ENCODE measurements around the gene PLD4.

DNA sequence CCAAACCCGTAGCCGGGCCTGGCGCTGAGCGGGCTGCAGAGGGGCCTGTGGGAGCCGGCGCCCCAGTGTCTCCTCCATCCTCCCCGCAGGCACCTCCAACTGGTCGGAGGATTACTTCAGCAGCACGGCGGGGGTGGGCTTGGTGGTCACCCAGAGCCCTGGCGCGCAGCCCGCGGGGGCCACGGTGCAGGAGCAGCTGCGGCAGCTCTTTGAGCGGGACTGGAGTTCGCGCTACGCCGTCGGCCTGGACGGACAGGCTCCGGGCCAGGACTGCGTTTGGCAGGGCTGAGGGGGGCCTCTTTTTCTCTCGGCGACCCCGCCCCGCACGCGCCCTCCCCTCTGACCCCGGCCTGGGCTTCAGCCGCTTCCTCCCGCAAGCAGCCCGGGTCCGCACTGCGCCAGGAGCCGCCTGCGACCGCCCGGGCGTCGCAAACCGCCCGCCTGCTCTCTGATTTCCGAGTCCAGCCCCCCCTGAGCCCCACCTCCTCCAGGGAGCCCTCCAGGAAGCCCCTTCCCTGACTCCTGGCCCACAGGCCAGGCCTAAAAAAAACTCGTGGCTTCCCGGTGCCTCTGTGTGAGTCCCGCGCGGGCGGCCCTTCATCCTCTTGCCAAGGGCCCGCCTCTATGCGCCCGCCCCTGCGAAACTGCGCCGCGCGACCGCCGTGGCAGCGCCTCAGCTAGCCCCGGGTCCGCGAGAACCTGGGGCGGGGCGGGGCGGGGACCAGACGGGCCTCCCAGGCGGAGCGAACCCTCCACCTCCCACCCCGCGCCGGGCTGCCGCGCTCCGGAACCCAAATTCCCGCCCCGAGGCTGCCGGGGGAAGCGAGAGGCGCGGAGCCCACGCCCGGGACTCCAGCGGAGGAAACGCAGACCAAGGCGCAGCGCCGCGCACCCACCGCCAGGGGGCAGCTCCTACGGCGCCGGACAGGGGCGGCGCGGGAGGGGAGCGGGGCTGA is 8.3 kb downstream of the PLD4 start:
- TF ChIP-seq JUN (CRISPR knock-in tag; IDR thresholded peaks at IDR 0.05) (no peak), TEAD4 (CRISPR knock-in tag; IDR thresholded peaks at IDR 0.05) (no peak), FOXJ3 (CRISPR knock-in tag; IDR thresholded peaks at IDR 0.05; ENCODE audit: borderline replicate concordance) (no peak), ZNF138 (CRISPR knock-in tag; conservative IDR thresholded peaks at IDR 0.05) (no peak), ZNF263 (CRISPR knock-in tag; IDR thresholded peaks at IDR 0.05; ENCODE audit: low read depth) (no peak)
- TF ChIP-seq, protein P1, sequence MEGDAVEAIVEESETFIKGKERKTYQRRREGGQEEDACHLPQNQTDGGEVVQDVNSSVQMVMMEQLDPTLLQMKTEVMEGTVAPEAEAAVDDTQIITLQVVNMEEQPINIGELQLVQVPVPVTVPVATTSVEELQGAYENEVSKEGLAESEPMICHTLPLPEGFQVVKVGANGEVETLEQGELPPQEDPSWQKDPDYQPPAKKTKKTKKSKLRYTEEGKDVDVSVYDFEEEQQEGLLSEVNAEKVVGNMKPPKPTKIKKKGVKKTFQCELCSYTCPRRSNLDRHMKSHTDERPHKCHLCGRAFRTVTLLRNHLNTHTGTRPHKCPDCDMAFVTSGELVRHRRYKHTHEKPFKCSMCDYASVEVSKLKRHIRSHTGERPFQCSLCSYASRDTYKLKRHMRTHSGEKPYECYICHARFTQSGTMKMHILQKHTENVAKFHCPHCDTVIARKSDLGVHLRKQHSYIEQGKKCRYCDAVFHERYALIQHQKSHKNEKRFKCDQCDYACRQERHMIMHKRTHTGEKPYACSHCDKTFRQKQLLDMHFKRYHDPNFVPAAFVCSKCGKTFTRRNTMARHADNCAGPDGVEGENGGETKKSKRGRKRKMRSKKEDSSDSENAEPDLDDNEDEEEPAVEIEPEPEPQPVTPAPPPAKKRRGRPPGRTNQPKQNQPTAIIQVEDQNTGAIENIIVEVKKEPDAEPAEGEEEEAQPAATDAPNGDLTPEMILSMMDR (IDR thresholded peaks at IDR 0.05): peak; percentile 58
- TF ChIP-seq, protein P2, sequence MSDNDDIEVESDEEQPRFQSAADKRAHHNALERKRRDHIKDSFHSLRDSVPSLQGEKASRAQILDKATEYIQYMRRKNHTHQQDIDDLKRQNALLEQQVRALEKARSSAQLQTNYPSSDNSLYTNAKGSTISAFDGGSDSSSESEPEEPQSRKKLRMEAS (CRISPR knock-in tag; IDR thresholded peaks at IDR 0.05): 0 out of 2 replicates have a peak, but pooled peaks have one; percentile 59
- TF ChIP-seq, protein P3, sequence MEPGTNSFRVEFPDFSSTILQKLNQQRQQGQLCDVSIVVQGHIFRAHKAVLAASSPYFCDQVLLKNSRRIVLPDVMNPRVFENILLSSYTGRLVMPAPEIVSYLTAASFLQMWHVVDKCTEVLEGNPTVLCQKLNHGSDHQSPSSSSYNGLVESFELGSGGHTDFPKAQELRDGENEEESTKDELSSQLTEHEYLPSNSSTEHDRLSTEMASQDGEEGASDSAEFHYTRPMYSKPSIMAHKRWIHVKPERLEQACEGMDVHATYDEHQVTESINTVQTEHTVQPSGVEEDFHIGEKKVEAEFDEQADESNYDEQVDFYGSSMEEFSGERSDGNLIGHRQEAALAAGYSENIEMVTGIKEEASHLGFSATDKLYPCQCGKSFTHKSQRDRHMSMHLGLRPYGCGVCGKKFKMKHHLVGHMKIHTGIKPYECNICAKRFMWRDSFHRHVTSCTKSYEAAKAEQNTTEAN (CRISPR knock-in tag; IDR thresholded peaks at IDR 0.05): no peak

Data from WTC11 (cell line).